HG03280 (cell line): ENCODE measurements around the gene GPR82.
A peak's percentile ranks its signal among the peaks of the same experiment; 100 is the strongest.
"Not testable (repeated sequence)": the region's sequence is repeated elsewhere in the genome, so short reads cannot be mapped to it uniquely, and the experiment has no call there.

Source experiments
- ATAC-seq: cut with Tn5 transposase; IDR thresholded peaks from one replicate; pipeline ENCODE4 v1.9.1; 2021; ENCODE audit warnings: mild to moderate bottlenecking, moderate library complexity; ENCODE audit not compliant: unreplicated experiment

The GPR82 gene

GRCh38 chrX:41718481-41719235 is 5.3 kb upstream of the GPR82 start:
- no peak for ATAC-seq

GRCh38 chrX:41719610-41720009 is 4.4 kb upstream of the GPR82 start:
- not testable (repeated sequence) for ATAC-seq

- no peak for ATAC-seq
Observed at GRCh38 chrX:41720125-41720779, 3.7 kb upstream of the GPR82 start.

- ATAC-seq = no peak
Observed at GRCh38 chrX:41721590-41721989, 2.4 kb upstream of the GPR82 start.

GRCh38 chrX:41722214-41722613 is 1.8 kb upstream of the GPR82 start:
- no peak for ATAC-seq

GRCh38 chrX:41722816-41723618 is 964 bp upstream of the GPR82 start:
- ATAC-seq = no peak

- ATAC-seq = no peak
Observed at GRCh38 chrX:41728125-41728524, 4.1 kb downstream of the GPR82 start.

GRCh38 chrX:41730081-41730480 is 6.1 kb downstream of the GPR82 start:
- ATAC-seq = no peak

GRCh38 chrX:41732260-41732659 is 8.3 kb downstream of the GPR82 start:
- no peak for ATAC-seq

GRCh38 chrX:41733939-41734338 is 10.0 kb downstream of the GPR82 start:
- peak; percentile 96 for ATAC-seq

GRCh38 chrX:41734530-41734929 is 10.5 kb downstream of the GPR82 start:
- ATAC-seq = no peak

- ATAC-seq = no peak
Observed at GRCh38 chrX:41737065-41737464, 13.1 kb downstream of the GPR82 start.

- ATAC-seq = no peak
Observed at GRCh38 chrX:41739871-41740270, 15.9 kb downstream of the GPR82 start.

GRCh38 chrX:41750716-41751115 is 26.7 kb downstream of the GPR82 start:
- ATAC-seq = no peak

- ATAC-seq = no peak
Observed at GRCh38 chrX:41758401-41758800, 34.4 kb downstream of the GPR82 start.

GRCh38 chrX:41759817-41760216 is 35.8 kb downstream of the GPR82 start:
- no peak for ATAC-seq

- ATAC-seq = no peak
Observed at GRCh38 chrX:41761169-41761568, 37.2 kb downstream of the GPR82 start.

- ATAC-seq = no peak
Observed at GRCh38 chrX:41761702-41762101, 37.7 kb downstream of the GPR82 start.

- no peak for ATAC-seq
Observed at GRCh38 chrX:41779030-41779564, 55.1 kb downstream of the GPR82 start.
